ENCODE measurements around the gene DCUN1D2.
"Not testable (repeated sequence)": the region's sequence is repeated elsewhere in the genome, so short reads cannot be mapped to it uniquely, and the experiment has no call there.

DCUN1D2 gene

GRCh38 chr13:113489549-113490495 is 689 bp downstream of the DCUN1D2 start:
- DNase-seq, result peak; percentile 11 to 62 (median 48)

DNA sequence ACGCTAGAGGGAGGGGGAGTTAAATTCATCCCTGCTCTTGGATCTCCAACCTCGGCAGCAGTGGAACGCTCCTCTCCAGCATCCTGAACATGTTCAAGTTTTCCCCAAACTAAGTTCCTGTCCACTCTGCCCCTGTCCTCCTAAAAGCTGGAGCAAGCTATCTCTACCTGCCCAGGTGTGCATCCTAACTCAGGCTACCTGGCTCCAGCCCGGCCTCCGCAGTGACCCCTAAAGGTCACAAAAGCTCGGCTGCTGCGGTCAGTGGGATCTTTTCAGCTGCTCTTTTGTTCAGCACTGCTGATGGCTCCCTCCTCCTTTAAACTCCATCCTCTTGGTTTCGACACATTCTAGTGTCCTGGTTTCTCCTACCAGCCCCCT is 1.4 kb downstream of the DCUN1D2 start:
- no peak for DNase-seq

DNA sequence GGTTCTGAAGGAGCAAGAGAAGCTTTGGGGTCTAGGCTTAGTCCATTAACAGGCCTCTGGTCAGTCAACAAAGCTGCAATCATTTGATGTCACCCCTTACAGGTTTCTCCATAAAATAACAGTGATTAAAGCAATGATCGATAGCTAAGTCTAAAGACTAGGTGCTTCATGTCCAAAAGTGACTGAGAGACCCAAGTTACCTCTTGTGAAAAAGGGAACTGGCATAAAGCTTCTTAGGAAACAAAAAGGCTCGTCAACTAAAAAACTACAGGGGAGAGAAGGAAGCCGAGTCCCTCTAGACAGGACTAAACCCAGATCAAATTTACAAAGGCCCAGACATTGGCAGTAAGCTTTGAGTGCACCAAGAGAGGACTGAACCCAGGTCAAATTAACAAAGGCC is 2.2 kb downstream of the DCUN1D2 start:
- DNase-seq, result peak in 1 of 4 experiments; percentile 26

DNA sequence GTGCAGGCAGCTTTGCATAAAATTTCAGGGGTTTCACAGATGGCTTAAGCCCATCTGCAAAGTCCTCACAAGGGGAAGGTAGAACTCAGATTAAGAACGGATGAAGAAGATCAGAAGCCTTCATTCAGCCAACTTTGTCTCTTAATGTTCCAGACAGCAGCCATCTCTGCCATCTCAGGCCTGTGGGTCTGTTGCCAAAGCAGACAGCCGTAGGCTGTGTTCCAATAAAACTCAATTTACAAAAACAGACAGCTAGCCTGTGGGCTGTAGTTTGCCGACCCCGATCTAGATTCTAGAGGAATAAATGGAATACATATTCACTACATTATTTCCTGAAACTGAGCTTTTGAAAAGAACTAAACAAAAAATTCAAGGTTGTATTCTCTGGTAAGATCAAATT is 3.8 kb downstream of the DCUN1D2 start:
- DNase-seq, result no peak

DNA sequence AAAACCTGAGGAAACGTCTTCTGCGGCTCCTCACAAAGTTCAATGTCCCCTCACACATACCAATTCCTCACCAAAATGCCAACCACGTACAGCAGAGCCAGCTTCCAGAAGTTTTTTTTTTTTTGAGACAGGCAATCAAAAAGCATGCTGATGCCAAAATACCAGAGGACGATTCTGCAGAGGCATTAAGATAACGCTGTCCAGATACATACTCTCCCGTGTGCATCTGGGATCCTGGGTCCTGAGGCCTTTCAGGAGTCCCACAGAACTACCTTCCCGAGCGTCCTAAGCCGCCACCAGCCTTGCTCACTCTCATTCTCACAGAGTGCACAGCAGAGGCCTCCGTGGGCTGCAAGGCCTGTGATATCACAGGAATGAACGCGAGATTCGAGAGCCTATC is 5.0 kb downstream of the DCUN1D2 start:
- DNase-seq, result no peak

GRCh38 chr13:113483504-113484293 is 6.8 kb downstream of the DCUN1D2 start:
- no peak for DNase-seq

- DNase-seq, result no peak
These were observed 7.4 kb downstream of the DCUN1D2 start for GRCh38 chr13:113483081-113483480.

DNA sequence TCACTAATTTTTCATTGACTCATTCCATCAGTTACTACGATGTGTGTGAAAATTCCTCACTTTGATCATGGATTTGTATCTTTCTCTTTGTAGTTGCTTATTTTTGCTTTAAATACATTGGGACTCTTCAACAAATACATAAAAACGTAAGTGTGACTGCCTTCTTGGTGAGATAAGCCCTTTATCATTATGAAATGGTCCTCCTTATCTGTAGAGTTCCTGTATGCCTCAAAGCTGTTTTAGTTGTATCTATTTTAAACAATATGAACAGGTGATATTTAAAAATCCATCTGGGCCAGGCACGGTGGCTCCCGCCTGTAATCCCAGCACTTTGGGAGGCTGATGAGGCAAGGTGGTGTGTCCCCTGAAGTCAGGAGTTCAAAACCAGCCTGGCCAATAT is 11.3 kb downstream of the DCUN1D2 start:
- no peak for DNase-seq

GRCh38 chr13:113477724-113478123 is 12.8 kb downstream of the DCUN1D2 start:
- no peak for DNase-seq

GRCh38 chr13:113476811-113477210 is 13.7 kb downstream of the DCUN1D2 start:
- DNase-seq, result no peak

GRCh38 chr13:113475911-113476310 is 14.6 kb downstream of the DCUN1D2 start:
- no peak for DNase-seq

DNA sequence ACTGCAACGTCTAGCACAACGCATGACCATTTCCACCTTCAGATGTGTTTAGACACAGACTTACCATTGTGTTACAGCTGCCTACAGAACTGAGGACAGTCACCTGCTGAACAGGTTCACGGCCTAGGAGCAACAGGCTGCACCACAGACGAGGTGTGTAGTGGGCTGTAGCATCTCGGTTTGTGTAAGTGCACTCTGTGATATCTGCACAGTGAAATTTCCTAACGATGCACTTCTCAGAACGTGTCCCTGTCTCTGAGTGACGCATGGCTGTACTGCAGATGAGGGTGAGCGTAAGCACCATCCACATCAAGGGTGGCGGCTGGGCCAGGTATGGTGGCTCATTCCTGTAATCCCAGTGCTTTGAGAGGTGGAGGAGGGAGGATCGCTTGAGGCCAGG is 15.2 kb downstream of the DCUN1D2 start:
- DNase-seq, result no peak

DNA sequence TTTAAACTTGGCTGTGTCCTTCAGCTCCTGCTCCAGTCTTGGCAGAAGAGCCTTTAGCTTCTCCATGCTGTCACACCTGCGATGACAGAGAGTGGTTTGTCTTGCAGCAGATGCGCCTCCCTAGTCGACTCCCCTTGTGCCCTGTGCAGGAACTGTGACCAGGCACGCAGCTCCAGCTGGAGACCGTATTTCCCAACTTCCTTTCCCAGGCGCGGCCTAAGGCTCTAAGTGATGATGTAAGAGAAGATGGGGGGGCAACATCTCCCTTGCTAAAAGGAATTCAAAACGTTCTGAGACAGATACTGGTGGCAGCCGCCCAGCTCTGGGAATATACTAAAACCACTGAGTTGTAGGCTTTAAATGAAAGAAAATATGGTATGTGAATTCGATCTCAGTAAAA is 16.3 kb downstream of the DCUN1D2 start:
- peak; percentile 83 to 91 (median 88) for DNase-seq

DNA sequence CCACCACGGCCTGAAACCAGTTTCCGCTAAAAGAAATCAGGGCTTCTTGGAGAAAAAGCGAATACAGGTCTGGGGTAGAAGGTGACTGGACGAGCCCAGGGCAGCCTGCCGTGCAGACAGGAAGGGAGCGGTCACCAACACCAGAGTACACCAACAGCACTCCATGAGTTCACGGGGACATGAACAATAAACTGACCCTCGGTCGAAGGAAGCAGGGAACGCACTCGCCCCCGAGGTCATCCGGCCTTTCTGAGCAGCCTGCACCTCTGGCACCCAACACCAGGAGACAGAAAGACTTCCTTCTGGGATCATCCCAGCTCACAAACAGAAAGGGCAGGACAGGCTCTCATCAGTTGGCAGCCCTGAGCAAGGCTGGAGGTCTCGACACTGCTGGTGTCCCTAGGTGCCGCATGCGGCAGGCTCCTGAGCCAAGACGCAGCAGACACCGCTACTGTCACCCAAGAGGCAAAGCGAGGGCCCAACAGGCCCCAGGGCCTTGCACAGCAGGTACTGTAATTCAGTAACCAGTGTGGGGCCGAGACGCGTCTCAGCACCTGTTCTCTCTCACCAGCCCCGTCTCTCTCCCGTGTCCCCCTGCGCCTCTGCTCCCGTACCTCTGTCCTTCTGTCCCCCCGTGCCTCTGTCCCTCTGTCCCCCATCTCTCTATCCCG is 18.0 kb downstream of the DCUN1D2 start:
- no peak for DNase-seq

DNA sequence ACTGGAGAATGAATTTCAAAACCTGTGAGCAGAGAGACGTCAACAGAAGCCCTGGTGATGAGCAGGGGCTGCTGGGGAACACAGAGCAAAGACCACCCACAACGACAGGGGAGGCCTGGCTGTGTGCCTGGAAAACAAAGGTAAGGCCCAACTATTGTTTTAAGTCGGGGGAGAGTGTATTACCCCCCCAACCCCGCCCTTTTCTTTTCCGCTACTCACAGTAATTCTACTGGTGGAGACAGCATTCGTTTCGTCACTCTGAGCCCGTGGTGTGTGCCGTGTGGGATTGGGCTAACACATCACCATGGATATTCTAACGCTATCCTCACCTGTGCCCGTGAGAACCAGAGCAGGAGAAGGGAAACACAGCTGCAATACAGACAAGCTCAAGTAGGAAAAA is 18.7 kb downstream of the DCUN1D2 start:
- DNase-seq, result no peak

- not testable (repeated sequence) for DNase-seq
These were observed 19.8 kb downstream of the DCUN1D2 start for GRCh38 chr13:113470635-113471163.

DNA sequence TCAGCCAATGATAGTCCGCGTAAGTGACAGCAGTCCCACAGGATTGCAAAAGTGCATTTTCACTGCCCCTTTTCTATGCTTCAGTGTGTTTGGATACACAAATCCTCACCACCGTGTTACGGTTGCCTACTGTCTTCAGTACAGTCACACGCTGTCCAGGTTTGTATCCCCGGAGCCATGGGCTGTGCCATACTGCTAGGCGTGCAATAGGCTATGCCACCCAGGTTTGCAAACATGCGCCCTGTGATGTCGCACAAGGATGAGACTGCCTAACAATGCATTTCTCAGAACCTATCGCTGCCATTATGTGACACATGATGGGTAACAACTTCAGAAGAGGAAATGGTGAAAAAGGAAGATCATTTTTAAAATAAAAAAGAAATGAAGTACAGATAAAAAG is 20.4 kb downstream of the DCUN1D2 start:
- DNase-seq, result no peak

GRCh38 chr13:113469582-113469981 is 20.9 kb downstream of the DCUN1D2 start:
- DNase-seq, result no peak

- no peak for DNase-seq
These were observed 21.9 kb downstream of the DCUN1D2 start for GRCh38 chr13:113468472-113469201.

DNA sequence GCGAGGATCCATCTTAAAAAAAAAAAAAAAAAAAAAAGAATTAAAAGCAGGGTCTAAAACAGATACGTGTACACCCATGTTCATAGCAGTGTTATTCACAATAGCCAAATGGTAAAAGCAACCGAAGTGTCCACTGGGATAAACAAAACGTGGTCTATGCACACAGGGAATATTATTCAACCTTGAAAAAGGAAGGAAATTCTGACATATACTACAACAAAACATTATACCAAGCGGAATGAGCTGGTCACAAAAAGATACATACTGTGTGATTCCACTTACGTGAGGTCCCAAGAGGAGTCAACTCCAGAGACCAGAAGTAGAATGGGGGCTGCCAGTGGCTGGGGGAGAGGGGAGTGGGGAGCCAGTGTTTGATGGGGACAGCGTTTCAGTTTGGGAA is 22.5 kb downstream of the DCUN1D2 start:
- DNase-seq, result no peak

DNA sequence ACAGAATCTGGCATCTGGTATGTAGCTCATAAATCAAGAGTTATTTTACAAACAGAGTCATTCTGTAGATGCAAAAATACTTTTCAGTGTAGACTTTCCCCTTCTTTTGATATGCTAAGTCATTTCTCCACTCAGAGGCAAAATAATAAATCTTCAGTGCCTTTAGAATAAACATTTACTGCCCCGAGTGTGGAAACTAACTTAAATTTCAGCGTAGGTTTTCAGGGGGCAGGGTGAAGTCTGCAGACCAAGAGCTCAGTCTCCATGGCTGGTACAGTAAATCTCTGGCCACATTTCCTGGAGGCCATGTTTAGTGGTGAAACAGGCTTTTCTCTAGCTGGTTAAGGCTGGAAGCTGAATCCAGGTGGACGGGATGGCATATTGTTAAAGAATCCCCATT is 24.1 kb downstream of the DCUN1D2 start:
- DNase-seq, result no peak

DNA sequence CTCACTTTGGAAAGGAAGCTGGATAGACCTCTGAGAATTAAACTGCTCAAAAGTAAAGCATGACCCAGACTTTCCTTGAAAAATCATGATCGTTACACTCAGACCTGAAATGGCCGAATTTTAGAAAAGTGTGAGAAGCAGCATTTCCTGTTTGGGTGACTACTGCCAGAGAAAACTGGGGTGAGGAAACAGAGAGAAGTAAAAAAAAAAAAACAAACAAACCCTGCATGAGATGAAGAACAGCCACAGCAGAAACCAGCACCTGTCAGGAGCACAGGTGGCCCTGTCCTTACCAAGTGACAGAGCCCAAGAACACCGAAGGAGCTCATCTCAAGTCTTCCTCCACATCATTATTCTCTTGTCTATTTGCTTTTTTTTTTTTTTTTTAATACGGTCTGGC is 25.2 kb downstream of the DCUN1D2 start:
- DNase-seq, result no peak
